Measurements from ENCODE around the gene HEXIM1.

HEXIM1 gene

DNA sequence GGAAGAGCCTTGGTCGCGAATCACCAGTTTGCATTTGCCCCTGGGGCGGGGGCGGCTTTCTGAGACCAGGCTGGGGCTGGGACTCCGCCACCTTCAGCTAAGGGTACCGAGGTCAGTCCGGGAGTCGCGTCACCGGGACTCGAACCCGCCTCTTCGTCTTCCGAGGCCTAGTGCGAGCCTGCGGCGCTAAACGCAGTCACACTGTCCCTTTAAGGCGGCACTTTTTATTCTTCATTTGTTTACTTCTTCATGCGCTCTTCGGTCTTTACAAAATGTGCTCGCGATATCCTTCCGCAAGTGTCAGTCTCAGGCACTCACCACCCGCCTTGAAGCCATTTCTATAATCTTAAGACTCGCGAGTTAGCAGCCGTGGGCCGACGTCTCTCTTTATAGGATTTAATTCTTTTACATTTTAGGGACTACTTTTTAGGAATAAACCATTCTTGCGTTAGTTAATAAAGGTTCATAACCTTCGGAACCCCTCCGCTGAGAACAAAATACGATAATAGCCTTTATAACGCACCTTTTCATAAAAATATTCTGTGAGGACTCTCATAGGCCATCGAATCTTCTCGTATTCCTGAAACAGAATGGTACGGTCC lies 593 bp upstream of the HEXIM1 start:
- peak; percentile 67 for DNase-seq

DNA sequence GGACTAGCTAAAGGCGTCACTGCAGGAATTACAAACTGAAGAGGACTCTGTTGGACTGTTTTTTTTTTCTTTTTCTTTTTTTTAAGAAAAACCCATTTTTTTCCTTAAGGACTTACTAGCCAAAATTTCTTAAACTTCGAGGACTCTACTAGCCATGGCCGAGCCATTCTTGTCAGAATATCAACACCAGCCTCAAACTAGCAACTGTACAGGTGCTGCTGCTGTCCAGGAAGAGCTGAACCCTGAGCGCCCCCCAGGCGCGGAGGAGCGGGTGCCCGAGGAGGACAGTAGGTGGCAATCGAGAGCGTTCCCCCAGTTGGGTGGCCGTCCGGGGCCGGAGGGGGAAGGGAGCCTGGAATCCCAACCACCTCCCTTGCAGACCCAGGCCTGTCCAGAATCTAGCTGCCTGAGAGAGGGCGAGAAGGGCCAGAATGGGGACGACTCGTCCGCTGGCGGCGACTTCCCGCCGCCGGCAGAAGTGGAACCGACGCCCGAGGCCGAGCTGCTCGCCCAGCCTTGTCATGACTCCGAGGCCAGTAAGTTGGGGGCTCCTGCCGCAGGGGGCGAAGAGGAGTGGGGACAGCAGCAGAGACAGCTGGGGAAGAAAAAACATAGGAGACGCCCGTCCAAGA lies 878 bp downstream of the HEXIM1 start:
- peak; percentile 58 for DNase-seq

DNA sequence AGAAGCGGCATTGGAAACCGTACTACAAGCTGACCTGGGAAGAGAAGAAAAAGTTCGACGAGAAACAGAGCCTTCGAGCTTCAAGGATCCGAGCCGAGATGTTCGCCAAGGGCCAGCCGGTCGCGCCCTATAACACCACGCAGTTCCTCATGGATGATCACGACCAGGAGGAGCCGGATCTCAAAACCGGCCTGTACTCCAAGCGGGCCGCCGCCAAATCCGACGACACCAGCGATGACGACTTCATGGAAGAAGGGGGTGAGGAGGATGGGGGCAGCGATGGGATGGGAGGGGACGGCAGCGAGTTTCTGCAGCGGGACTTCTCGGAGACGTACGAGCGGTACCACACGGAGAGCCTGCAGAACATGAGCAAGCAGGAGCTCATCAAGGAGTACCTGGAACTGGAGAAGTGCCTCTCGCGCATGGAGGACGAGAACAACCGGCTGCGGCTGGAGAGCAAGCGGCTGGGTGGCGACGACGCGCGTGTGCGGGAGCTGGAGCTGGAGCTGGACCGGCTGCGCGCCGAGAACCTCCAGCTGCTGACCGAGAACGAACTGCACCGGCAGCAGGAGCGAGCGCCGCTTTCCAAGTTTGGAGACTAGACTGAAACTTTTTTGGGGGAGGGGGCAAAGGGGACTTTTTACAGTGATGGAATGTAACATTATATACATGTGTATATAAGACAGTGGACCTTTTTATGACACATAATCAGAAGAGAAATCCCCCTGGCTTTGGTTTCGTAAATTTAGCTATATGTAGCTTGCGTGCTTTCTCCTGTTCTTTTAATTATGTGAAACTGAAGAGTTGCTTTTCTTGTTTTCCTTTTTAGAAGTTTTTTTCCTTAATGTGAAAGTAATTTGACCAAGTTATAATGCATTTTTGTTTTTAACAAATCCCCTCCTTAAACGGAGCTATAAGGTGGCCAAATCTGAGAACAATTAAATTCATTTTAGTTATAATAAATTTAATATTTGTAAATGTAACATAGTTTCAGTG lies 1.7 kb downstream of the HEXIM1 start:
- DNase-seq, result no peak

DNA sequence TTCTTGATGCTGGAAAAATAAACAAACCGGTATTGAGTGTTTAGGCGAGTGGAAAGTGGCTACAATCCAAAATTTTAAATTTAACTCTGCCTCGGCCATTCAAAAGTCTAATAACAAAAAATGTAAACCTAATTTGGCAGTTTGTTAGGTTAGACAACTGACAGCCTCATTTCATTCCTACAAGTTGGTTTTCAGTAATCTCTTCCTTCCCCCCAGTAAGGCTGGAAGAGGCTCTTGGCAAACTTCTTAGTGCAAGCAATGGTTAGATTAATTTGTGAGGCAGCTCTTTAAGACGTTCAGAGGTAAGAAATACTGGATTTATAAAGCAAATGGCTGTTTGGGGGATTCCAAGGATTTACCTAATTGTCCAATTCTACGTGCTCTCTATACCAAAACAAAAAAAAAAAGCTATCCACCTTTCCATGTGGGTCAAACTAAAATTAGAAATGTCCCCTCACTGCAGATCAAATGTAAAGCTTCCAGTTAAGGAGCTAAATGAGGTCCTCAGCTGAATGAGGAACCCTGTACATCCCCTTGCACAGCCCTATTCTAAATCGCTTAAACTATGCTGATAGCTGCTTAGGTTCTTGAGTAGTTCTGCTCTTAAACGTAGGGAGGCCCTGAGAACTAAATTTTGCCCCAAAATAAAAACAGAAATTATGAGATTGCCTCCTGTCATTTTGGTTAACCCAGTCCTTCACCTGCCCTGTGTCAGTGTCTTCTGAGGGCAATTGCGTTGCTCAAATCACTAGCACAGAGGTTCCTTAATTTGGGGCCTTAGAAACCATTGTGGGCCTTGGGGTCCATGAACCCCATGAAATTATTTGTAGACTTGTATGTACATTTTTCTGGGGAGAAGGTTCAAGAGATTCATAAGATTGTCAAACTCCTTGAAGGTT lies 2.9 kb downstream of the HEXIM1 start:
- no peak for DNase-seq

DNA sequence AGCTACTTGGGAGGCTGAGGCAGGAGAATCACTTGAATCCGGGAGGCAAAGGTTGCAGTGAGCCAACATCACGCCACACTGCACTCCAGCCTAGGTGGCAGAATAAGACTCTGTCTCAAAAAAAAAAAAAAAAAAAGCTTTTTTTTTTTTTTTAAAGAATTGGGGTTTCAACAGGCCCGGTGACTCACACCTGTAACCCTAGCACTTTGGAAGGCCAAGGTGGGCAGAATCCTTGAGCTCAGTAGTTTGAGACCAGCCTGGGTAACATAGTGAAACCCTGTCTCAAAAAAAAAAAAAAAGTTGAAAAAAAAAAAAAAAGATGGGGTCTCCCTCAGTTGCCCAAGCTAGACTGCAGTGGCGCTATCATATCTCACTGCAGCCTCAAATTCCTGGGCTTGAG lies 6.8 kb downstream of the HEXIM1 start:
- no peak for DNase-seq

DNA sequence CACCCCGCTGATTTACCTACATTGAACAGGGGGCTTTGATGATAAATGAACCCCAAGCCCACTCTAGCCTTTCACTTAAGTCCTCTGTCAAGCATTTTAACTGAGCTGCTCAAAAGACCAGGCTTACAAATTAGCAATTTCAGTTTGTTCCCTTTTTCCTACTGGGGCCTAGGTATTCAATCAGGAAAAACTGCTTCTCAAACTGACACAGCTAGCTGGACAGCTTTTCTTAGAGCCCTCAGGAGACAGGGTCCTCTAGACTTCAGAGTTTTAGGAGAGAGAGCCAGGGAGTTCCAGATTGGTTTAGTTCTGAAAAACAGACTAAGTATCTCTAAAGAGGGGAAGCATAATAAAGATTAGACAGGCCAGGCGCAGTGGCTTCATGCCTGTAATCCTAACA lies 7.2 kb downstream of the HEXIM1 start:
- no peak for DNase-seq

DNA sequence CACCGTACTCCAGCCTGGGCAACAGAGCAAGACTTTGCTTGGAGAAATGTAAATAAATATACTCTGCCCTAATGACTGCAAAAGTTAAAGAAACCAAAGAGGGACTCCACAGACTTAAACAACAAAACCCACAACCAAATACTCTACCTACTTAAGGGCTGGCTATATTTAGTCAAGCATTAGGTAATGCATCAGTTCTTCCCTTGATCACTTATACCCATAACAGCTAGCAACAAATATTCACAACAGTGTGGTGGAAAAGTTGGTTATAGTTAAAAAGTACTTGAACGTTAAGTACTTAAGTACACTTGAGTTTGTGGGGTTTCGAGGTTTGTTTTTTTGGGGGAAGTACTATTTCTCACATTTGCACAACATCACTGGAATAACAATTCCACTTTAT lies 8.0 kb downstream of the HEXIM1 start:
- no peak for DNase-seq

DNA sequence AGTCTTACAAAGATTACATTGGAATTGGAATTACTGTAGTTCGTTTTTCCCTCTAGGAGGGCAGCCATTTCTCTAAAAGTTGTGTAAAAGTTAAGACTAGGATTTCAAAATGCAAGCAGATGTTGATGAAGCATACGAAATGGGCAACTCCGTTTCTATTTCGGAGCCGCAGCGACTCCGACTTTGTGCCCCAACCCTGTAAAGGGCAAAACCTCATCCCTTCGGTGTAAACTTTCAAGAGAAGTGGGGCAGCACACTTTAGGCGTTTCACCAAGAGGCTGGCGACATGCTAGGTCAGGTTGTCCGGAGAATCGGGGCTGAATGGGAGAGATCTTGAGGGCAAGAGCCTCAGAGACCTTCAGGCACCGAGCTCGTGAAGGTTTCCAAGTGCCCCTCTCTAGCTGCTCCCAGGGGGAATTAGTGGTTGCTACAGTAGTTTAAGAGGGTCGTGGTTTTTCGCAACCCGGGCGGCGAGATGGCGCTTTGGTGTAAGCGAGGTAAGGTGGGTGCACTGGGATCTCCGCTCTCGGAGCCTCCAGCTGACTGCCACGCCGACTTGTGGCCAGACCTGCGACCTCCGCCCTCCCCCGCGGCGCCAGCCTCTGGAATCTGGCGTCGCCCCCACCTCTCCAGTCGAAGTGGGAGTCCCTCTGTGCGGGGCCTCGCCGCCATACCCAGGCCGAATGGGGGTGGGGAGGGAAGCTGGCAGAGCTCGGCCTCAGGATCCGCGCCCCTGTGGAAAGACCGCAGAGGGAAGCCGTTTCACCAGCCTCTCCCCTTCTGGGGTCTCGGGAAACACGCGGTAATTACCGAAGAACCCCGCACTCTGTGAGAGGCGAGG lies 12.4 kb downstream of the HEXIM1 start:
- DNase-seq, result peak; percentile 54

DNA sequence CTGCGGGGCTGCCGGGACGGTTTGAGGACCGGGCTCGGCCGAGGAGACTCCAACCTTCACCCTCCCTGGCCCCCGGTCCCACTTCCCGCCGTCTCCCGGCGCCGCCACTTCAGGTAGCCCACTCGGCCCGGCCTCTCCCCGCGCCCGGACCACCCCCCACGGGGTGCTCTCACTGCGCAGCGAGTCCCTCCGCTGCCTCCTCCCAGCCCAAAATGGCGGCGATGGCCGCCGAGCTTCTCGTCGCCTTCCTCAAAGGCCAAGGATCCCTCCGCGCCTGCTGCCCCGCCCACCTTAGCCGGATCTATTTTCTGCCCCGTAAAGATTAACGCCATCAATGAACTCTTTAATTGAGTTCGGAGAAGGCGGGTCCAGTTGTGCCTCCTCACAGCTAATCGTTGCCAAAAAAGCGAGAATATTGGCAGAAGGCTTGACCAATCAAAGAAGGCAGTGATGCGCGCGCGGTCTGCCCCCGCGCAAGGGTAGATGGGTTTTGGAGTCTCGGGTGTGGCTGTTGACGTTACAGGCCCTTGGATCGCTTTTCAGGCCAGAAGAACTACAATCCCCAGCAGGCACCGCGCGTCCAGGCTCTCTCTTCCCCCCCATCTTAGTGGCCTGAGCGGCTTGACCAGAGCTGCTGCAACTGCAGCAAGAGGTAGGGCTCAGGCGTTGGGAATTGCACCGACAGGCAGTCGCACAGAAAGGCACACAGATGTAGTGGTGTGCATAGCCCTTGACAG lies 13.2 kb downstream of the HEXIM1 start, which contains the start of gene HEXIM2:
HEXIM2 (plus strand) TSS at position 588 of the 737 bp plus-strand sequence. CDS start 919 bp downstream, outside the sequence.
- DNase-seq, result peak; percentile 99

DNA sequence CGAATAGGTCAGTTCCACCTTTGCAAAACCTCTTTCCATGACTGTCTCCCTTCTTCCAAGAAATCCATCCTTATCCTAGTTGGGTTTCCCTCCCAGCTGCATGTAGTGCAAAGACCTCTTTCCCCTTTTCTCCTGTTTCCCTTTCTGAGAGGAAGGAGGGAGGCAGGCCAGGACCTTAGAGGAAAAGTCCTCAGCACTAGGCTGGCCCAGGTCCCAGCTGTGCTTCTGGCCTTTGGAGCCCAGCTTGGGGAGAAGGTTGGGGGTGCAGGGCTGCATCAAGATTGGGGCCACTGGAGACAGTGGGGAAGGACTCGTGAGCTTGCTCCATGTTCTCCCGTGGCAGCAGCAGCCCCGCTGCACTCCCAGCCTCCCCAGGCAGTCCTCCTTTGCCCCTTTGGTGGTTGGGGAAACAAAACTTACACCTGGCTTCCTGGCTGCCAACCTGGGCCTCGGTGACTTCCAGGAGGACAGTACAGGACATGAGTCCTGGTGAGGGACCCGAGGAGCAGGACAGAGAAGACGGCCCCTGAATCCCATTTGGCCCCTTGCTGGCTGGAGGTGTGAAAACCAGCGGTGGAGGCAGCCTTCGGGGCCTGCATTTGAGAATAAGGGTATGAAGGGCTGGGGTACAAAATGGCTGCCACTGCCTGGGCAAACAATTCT lies 13.9 kb downstream of the HEXIM1 start:
- no peak for DNase-seq

DNA sequence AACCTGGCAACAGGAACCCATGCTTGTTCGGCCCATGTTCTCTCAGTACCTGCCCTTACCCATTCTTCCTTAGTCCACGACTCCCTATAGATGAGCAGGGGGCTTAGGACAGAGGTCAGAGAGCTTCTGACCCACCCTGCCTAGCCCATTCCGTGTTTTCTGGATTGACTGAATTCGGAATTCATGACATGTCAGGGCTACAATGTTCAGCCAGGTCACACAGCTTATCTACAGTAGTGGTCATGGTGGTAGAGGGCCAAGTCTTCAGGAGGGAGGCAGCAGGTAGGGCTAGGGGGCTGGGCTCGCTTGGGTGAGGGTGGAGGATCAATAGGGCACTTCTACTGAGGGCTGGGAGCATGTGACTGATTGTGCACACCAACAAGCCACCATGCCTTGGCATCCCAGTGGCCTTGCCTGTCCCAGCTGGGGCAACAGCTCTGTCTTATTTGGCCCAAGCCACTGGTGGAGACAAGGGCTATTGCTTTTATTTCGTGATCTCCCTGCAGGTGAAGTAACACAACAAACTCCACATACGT lies 16.5 kb downstream of the HEXIM1 start:
- no peak for DNase-seq

DNA sequence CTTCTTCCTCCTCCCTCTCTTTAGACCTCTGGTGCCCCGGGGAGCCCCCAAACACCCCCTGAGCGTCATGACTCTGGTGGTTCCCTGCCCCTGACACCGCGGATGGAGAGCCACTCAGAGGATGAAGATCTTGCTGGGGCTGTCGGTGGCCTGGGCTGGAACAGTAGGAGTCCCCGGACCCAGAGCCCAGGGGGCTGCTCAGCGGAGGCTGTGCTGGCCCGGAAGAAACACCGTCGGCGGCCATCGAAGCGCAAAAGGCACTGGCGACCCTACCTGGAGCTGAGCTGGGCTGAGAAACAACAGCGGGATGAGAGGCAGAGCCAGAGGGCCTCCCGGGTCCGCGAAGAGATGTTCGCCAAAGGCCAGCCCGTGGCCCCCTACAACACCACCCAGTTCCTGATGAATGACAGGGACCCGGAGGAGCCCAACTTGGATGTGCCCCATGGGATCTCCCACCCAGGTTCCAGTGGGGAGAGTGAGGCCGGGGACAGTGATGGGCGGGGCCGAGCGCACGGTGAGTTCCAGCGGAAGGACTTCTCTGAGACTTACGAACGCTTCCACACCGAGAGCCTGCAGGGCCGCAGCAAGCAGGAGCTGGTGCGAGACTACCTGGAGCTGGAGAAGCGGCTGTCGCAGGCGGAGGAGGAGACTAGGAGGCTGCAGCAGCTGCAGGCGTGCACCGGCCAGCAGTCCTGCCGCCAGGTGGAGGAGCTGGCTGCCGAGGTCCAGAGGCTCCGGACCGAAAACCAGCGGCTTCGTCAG lies 20.9 kb downstream of the HEXIM1 start:
- no peak for DNase-seq

DNA sequence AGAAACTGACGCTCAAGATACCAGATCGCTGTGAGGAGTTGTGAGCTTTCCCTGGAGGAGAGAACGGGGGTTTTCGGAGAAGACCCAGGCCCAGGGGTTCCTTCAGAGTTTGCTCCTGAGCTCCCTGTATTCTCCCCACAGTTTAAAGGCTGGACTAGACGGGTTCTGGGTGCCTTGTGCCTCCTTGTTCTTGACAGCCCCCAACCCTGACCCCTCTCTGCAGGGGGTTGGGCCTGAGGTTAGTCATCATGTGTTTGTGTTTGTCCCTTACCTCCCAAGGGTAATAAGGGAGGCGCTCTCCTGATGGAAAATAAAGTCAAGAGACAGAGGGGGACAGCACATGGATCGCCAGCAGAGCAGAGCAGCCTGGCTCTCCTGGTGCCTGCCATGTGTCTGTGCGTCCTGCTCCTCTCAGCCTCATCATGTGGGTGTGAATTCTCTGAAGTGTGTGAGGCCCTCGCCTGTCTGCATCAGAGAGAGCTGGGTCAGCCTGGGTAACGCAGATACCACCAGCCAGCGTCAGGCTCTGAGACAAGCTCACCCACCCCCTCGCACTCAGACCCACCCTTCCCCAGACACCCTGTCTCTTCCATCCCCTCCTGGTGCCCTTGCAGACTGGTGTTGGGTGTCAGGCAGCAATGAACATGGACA lies 22.1 kb downstream of the HEXIM1 start:
- no peak for DNase-seq

DNA sequence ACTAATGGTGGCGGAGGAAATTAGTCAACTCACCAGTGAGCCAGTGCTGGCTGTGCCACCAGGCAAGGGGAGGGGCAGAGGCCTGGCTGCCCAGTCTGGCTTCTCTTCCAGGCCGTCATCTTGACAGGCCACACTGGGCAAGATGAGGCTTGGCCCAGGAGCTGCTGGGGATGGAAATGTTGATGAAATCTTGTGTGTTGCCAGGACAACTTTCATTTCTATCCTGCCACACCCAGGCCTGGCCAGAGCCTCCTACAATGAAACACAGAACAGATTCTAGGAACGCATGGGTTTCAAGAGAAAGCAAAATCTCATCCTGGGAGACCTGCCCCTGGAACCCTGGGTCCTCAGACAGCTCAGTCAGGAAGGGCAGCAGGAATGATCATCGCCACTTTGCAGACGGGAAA lies 22.7 kb downstream of the HEXIM1 start:
- no peak for DNase-seq

DNA sequence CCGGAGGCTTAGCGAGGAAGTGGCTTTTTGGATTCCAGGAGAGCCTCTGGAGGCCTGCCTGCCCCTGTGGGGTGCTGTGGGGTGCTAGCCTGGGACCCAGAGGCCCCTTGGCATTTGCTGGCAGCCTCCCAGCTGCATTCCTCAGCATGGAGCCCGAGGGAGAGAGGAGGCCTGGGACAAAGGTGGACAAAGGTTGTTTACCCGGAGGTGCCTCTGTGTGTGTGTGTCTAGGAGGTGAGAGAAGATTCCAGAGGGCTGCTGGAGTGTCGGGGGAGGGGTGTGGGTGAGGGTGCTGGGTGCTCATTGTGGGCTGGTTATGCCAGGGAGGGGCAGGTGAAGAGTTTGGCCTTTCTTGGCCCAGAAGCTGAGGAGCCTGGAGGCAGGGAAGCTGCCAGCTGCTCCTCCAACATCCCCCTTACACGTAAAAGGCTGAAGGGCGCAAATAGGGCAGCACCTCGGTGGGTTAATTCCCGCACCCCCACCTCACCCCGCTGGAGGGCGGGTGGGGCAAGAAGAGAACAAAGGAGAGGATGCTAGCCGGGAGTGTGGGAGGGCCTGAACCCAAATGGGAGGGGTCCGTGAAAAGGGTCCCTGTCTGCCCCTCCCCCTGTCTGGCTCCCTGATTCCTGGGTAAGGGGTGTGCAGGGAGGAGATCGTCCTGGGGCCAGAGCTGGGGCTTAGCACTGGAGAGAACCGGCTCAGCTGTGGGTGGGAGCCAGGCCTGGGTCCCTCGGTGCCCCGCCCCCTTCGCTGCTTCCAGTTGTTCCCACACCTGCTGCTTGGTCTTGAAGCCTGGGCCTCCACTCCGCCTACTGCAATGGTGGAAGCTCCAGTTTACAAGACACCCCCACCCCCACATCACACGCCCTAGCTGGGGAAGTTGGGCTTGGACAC lies 23.3 kb downstream of the HEXIM1 start:
- no peak for DNase-seq

DNA sequence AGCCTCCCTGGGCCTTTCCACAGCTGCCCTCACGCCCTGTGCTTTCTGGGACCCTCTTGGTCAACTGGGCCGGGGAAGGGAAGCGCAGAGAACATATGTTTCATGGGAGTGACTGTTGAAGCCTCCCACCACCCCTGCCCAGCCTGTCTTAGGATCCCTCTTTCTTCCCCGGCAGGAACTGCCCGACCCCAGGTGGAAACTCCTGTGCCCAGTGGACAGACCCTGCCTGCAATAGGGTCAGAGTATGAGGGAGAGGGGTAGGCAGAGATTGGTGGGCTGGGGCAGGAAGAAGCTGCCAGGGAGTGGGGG lies 23.9 kb downstream of the HEXIM1 start:
- DNase-seq, result no peak

DNA sequence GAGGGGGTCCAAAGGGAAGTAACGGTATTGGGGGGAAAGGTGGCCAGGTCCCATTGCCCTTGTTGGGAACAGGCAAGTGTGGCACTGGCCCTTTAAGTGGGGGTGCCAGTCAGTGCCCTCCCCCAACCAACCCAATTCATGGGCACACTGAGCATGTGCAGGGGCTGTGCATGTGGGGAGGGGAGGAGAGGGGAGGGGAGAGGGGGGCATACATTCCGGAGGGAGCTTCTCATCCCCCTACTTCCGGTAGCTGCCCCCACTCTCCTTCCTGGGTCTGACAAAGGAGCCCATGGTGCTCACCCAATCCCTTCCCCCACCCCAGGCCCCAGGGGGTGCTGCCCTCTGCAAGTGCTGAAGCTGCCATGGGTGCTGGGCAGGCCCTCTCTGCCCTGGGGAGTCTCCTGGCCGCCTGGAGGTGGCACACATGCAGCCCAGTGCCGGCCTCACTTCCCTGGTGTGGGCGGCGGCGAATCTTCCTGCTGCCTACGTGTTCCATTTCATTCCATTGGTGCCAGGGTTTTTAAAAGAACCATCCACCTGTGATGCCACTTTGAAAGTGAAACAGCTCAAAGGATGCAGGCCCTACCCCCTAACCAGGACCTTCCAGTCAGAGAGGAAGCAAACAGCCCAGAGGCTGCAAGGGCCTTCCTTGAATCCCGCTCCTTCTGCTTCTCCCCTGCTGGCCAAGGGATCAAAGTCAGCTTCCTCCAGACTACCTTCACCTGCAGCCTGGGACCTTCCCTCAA lies 24.4 kb downstream of the HEXIM1 start:
- DNase-seq, result peak; percentile 14
